HL-60 (cell line): Measurements from ENCODE around the gene CHRNA4.

ENCODE experiments used
- TF ChIP-seq, protein P1 (sequence below): IDR thresholded peaks from one replicate; pipeline ENCODE4 v1.5.1; 2011; ENCODE audit warnings: low read length, control low read depth, inconsistent platforms; ENCODE audit not compliant: insufficient read depth
- TF ChIP-seq, protein P2 (sequence below): IDR thresholded peaks from 2 replicates; pipeline ENCODE4 v1.6.1; 2012; ENCODE audit warnings: low read depth; ENCODE audit not compliant: insufficient replicate concordance

DNA sequence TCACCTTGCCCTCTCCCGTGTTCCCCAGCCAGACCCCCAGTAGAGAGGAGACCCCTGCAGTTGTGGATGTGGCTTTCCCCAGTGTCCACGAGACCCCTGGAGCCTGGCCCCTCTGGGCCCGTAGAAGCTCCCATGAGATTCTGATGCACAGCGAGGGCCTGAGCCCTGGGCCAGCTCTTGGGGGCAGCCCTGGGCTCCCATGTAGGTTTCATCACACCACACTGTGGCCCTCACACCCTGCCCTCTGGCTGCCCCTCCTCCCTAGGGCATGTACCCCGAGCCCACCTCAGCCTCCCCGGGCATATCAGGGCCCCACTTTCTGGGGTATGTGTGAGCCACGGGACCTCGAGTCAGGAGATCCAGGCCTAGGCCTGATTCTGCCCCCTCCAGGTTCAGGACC, 7.0 kb upstream of the CHRNA4 start:
- TF ChIP-seq, protein P1, sequence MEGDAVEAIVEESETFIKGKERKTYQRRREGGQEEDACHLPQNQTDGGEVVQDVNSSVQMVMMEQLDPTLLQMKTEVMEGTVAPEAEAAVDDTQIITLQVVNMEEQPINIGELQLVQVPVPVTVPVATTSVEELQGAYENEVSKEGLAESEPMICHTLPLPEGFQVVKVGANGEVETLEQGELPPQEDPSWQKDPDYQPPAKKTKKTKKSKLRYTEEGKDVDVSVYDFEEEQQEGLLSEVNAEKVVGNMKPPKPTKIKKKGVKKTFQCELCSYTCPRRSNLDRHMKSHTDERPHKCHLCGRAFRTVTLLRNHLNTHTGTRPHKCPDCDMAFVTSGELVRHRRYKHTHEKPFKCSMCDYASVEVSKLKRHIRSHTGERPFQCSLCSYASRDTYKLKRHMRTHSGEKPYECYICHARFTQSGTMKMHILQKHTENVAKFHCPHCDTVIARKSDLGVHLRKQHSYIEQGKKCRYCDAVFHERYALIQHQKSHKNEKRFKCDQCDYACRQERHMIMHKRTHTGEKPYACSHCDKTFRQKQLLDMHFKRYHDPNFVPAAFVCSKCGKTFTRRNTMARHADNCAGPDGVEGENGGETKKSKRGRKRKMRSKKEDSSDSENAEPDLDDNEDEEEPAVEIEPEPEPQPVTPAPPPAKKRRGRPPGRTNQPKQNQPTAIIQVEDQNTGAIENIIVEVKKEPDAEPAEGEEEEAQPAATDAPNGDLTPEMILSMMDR = no peak
- TF ChIP-seq, protein P2, sequence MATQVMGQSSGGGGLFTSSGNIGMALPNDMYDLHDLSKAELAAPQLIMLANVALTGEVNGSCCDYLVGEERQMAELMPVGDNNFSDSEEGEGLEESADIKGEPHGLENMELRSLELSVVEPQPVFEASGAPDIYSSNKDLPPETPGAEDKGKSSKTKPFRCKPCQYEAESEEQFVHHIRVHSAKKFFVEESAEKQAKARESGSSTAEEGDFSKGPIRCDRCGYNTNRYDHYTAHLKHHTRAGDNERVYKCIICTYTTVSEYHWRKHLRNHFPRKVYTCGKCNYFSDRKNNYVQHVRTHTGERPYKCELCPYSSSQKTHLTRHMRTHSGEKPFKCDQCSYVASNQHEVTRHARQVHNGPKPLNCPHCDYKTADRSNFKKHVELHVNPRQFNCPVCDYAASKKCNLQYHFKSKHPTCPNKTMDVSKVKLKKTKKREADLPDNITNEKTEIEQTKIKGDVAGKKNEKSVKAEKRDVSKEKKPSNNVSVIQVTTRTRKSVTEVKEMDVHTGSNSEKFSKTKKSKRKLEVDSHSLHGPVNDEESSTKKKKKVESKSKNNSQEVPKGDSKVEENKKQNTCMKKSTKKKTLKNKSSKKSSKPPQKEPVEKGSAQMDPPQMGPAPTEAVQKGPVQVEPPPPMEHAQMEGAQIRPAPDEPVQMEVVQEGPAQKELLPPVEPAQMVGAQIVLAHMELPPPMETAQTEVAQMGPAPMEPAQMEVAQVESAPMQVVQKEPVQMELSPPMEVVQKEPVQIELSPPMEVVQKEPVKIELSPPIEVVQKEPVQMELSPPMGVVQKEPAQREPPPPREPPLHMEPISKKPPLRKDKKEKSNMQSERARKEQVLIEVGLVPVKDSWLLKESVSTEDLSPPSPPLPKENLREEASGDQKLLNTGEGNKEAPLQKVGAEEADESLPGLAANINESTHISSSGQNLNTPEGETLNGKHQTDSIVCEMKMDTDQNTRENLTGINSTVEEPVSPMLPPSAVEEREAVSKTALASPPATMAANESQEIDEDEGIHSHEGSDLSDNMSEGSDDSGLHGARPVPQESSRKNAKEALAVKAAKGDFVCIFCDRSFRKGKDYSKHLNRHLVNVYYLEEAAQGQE = no peak
